Activated CD4-positive, alpha-beta T cell treated with anti-CD3 and anti-CD28 coated beads, Interleukin-10, Interleukin-2, amounts not matched to agents 100 ng/mL and 50 ng/mL, durations not matched to agents 16 hours and 8 hours (primary cell): ENCODE results near the gene JAG1.

Experiments used
- DNase-seq: peaks from one replicate; pipeline ENCODE4 v3.0.0-alpha.2; 2020

Gene JAG1

DNA sequence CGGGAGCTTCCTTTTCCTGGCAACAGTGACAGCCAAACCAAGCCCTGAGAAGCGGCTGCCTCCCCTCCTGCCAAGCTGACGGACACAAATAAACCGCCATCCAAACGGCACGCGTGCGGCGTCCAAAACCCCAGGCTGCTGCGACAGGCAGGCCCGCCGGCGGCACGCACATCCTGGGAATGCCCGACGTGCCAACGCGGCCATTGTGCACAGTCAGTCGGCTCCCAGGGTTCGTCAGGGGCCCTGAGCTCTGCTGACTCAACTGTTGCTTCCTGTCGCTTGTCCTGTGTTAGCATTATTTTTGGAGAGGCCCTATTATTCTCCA is 6.8 kb downstream of the JAG1 start:
- DNase-seq: no peak

- no peak for DNase-seq
These were observed 7.3 kb downstream of the JAG1 start for GRCh38 chr20:10666221-10667076.

DNA sequence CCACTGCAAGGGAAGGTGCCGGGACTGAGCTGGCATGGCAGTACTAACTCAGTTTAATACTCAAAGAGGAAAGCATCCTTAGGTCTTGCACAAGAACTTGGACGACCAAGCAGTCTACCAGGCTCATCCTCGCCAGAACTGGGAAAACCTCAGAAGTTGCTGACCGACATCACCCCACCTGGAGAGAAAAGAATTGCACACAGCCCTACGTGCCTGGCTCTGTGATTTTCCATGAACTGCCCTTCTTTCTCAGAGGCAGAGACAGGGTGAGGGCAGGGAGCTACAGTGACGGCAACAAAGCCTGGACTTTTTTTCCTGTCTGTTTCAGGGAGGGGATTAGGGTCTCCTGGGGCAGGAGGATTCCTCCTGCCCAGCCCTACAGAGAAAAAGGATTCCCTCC is 8.0 kb downstream of the JAG1 start:
- DNase-seq: no peak

GRCh38 chr20:10665027-10665561 is 8.7 kb downstream of the JAG1 start:
- no peak for DNase-seq

DNA sequence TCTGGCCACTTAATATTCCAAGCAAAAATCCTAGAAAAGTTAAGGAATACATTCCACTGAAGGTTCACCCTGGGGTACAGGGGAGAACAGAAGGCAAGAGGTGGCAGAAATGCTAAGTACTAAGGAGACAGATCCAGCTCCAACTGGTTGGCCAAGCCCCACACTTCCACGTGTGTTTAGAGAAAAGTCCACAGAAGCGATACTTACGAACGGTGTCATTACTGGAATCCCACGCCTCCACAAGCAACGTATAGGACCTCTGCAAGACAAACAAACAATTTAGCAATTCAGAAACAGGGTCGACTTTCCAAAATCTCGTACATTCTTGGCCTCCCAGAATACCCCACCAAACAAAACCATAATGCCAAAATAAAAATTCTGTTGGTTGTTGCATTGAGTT is 10.0 kb downstream of the JAG1 start:
- DNase-seq: no peak

DNA sequence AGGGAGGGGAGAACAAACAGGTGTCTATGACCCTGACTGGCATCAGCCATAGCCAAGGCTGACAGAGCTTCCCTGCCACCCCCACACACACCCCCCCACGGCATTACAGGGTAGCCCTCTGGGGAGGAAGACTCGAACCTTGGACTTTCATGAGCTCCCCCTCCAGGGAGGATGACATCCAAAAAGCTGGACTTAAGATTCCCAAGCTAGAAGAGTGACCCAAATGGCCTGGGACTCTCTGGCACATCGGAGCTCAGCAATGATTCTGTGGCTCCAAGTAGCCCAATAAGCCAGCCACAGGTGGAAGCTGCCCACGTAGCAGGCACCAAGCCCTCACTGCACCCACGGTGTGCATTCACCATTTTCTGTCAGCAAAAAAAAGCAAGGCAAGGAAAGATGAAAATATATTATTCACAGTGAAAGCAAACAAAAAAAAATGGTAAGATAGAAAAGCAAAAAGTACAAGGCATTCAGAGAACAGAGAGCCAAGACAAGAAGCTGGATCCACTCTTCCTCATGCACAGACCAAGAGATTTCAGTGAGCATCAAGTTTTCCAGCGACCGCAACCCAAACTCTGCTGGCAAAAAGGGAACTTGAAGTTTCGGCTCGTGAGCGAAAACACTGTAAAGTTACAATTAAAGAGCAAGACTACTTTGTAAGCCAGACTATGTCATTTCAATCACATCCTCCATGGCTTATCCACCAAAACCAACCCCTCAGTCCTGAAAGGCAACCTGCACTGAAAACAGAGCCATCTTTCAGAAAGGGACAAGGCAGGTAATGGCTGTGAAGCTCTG is 10.9 kb downstream of the JAG1 start:
- DNase-seq: no peak

GRCh38 chr20:10662151-10662550 is 11.6 kb downstream of the JAG1 start:
- DNase-seq: no peak

DNA sequence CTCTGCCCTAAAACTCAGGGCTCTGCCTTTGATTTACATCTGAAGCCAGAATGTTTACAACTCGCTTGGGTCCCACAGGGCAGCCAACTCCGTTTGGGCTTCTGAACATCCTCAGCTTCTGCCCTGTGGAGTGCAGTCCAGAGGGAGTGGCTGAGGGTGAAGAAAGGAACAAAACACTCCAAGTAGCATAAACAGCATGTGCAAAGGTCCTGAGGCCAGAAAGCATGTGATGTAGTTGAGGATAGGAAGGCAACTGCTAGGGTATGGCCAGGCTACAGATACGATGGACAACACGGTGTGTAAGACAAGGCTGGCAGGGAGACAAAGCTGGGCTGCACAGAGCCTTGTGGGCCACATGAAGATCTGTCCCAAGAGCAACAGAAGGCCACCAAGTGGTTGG is 12.5 kb downstream of the JAG1 start:
- DNase-seq: no peak

DNA sequence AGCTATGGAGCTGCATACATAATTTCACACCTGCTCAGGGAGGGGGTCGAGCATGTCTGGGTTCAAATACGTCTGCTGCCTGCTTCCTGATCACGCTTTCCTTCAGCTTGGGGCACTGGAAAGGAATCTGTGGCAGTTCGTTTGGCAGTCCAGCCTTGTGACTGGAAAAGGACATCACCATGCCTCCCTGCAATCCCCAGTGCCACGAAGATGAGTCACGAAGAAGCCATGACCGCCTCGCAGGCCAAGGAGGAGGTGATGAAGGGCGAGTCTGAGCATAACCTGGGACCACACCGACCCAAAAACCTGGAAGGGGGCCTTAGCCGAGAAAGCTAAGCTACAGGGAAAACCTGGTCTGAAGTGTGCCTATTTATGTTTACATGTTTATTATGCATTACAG is 13.1 kb downstream of the JAG1 start:
- no peak for DNase-seq

DNA sequence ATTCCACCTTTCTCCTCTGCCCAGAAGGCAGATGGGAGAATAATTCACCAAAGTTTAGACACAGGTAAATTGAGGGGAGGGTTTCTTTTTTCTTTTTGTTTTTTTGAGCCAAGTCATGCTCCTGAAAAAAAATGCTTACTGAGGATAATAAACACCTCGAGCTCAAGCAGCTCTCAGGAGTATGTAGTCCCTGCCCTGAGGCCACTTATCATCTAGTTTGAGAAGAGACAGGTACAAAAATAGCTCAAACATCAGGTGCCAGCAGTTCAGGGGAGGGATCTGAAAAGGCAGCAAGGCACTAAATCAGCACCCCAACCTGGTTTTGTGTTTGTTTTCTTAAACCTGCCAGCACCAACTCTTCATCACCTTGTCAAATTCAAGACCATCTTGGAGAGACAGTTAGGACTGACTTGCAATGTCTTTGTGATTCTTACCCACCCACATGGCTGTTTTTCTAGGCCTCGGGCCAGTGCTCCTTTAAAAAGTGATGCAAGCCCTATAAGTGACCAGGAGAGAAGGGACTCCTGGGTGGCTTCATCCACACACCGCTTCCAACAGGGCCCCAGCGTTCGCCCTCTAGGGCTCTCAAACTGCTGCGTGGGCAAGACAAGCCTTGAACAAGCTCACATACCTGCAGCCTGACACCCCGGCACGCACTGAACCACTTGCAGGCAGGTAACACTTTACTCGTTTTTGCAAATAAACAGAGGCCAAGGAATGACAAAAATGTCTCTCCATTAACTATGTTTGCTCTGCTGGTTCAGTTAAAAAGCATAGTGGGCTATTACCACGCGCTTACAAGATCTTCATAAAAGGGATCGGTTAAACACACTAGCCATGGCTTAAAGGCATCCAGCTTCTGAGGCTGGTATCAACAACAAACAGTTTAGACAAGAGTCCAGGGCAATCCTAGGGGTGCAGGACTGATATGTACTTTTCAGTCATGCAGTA is 13.9 kb downstream of the JAG1 start:
- no peak for DNase-seq

DNA sequence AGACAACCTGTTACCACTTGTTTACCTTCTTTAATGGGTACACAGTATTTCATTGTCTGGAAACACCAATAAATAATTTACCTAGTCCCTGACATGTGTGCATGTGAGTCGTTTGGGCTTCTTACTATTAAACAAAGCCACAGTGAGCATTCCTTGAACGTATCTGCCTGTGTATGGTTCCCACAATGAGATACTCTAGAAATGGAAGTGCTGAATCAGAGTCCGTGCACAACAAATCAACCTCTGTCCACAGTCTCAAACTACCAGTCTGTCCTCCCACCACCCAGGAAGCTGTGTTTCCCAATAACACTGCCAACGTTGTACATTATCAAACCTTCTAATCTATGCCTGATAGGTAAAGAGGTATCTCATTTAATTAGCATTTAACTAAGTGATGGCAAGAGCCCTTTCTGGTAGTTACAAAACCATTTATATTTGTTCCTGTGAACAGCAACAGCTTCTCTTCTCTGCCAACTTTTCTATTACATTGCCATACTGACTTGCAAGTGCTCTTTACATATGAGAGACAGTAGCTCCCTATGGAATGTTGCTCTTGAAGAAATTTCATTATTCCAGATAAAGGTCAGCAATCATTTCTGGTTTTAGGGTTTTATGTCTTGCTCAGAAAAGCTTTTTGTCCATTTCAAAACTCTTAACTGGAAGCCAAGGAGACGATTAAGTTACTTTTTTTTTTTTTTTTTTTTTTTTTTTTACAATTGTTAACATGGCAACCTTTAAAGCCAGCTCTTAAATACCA is 14.7 kb downstream of the JAG1 start:
- no peak for DNase-seq

- no peak for DNase-seq
These were observed 15.6 kb downstream of the JAG1 start for GRCh38 chr20:10658051-10658823.

- DNase-seq: no peak
These were observed 16.3 kb downstream of the JAG1 start for GRCh38 chr20:10657453-10657852.

DNA sequence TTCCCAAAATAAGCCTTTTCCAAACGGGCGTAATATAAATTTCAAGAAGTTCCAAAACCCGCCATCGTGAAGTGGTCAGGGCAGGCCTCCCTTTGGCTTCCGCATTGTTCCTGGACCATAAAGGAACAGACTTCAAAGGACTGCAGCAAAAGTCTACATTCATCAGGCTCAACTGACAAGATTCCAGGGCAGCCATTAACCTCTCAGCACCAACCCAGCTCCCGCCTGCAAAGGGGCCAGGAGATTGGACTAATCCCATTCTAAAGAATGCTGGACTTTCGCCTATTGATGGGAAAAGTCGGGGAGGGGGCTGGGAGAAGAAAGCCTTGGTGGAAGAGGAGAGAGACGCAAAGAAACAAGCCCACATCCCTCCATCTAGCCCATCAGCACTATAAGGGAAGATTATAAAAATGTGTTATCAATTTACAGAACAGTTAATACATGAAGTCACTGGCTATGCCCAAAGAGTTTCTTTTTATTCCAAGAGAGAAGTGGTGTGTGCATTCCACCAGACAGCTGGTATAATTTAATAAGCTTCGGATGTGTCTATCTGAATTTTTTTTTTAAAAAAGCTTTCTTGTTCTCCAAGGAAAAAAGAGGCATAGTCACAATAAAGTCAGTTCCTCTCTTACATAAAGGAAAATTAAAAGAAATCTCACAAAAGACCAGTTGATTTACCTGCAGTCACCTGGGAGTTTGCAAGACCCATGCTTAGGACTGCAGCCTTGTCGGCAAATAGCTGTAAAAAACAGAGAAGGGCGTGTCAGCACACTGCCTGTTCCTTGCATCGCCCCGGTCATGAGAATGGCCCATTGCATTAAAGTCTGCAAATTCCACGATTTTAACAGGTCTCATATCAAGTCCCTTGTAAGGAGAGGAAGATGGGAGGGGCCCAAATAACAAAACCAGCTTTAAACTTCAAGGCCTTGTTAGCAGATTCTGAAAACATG is 17.8 kb downstream of the JAG1 start:
- DNase-seq: no peak

GRCh38 chr20:10654630-10655029 is 19.2 kb downstream of the JAG1 start:
- DNase-seq: no peak

DNA sequence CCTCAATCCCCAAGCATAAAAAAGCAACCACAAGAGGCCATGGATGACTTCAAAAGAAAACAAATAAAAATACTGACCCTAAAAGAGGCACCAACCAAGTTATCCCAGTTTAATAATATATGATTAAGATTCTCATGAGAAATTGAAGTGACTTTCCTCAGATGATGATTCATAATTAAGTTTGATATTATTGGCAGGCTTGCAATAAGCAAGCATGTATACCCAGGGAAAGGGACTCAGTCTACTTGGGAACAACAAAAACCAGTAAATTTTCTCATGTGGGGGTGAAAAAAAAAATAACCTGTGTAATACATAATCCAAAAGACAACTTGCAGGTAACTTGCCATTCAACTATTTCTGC is 19.6 kb downstream of the JAG1 start:
- DNase-seq: no peak

GRCh38 chr20:10653599-10654249 is 20.1 kb downstream of the JAG1 start:
- DNase-seq: no peak

DNA sequence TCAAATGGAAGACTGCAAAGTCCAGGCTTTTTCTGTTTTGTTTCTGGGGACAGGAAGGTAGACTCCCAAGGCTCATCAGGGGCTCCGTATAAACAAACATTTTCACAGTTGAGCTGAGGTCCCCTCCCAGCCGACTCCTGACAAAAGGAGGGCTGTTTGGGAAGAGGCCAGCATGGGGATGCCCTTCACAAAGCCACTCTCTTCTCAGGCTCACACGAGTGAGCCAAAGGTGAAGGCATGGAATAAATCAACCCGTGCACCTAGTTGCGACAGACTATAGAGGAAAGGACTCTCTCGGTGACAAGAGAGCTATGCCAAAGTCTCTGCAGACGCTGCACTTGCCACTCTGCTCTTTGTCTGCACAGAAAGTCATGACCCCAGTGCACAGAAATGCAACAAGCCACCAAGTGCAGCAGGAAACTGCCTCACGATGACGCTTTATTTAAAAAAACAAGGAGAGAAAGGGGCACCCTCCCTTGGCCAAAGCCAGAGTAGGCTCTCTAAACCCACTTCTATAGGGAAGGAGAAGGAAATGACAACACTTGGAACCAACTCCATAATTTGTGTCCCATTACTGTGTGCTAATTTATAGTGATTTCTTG is 21.0 kb downstream of the JAG1 start:
- DNase-seq: no peak

- DNase-seq: no peak
These were observed 21.6 kb downstream of the JAG1 start for GRCh38 chr20:10652185-10652584.
